GM21515 (cell line): Measurements from ENCODE around the gene KCNMB2.

Experiments used
- ATAC-seq: cut with Tn5 transposase; IDR thresholded peaks from one replicate; pipeline ENCODE4 v1.9.1; 2021; ENCODE audit not compliant: unreplicated experiment

The KCNMB2 gene

GRCh38 chr3:178567611-178568010, 31.4 kb downstream of the KCNMB2 start:
- no peak for ATAC-seq

GRCh38 chr3:178568155-178568731, 32.0 kb downstream of the KCNMB2 start:
- ATAC-seq: no peak

DNA sequence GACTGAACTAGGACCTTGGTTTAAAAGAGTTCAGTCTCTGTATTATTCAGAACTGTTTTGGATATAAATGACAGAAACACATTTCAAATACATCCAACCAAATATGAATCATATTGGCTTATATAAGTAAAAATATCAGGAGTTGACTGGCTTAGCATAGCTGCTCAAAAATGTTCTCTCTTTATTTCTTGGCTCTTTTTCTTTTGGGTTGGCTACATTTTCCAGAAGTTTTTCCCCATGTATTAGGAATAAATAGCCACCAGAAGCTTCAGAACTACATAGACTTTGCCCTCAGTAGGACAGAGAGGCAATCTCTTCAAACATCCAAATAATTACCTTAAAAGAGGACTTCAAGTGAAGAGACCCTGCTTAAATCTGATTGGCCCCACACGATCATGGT, 32.7 kb downstream of the KCNMB2 start:
- ATAC-seq: no peak

DNA sequence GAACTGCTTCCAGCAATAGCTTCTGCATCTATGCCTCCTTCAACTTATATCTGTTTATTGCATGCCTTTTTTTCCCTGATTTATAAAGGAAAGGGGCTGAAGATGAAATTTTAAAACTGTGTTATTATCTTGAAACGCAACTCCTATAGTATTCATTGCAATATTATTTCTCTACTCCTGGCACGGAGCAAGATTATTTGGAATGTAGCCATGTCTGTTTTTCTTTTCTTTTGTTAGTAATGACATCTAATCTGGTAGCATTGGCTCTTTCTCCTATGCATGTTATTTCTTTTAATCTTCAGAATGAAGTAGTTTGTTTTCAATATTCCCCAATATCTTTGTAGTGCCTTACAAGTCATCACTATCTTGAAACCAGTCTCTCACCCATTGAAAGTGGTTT, 33.6 kb downstream of the KCNMB2 start:
- no peak for ATAC-seq

DNA sequence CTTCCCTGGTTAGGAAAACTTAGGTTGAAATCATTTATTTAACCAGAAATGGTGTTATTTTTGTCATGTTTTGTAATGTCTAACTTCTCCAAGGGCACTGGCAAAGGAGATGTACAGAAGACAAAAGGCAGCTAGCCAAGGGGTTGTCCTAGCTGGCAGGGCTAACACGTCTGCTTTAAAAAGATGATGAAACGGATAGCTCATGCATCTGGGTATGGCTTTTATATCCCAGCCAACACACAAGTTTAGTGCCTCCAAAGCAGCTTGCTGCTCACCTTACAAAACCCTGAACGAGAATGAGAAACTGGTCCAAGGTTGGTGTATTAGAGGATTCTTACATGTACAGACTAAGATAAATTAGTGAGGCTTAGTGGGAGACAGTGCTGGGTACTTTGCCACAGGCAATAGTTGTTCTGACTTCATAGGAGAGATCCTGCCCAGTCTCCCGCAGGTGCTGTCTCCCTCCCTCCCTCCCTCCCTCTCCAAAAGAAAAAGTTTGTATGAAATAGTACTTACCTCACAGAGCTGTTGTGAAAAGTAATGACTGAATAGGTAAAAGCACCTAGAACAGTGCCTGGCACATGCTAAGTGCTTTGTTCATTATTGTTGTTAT, 47.8 kb downstream of the KCNMB2 start:
- ATAC-seq: no peak

GRCh38 chr3:178584722-178585380, 48.6 kb downstream of the KCNMB2 start:
- ATAC-seq: no peak

DNA sequence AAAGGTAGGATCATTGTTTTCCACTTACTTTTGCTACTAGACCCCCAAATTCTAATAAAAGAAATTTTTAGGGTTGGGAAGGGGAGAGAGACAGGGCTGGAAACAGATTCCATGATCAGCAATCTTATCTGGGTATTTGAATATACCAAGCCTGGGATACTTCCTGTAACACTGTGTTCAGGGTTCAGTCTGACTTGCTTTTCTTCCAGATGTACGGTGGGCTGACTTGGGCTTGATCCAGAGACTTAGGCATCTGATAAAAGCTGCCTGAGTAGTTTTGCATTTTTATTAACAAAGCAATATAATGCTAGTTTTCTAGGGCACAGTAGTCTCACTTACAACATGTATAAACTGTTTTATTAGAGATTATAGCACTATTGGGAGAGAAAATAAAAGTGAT, 49.2 kb downstream of the KCNMB2 start:
- ATAC-seq: no peak

GRCh38 chr3:178586076-178586475, 49.8 kb downstream of the KCNMB2 start:
- no peak for ATAC-seq

- no peak for ATAC-seq
Observed at GRCh38 chr3:178588628-178589027, 52.4 kb downstream of the KCNMB2 start.

- ATAC-seq: no peak
Observed at GRCh38 chr3:178593786-178594185, 57.5 kb downstream of the KCNMB2 start.

GRCh38 chr3:178597371-178597770, 61.1 kb downstream of the KCNMB2 start:
- ATAC-seq: no peak

DNA sequence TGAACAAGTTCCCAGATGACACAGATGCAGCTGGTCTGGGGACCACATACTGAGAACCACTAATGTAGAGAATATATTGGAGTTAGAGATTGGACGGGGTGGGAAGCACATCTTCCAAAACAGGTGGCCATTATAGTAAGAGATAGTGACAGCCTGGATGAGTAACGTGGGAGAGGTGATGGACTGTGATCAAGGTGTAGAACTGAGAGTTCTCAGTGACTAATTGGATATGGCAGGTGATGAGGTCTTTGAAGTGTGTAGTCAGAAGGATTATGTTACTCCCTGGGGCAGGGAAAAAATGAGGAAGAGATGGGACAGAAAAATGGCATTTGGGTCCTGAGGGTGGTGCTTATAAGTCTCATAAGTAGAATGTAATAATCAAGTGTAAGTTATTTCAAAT, 66.6 kb downstream of the KCNMB2 start:
- no peak for ATAC-seq

- no peak for ATAC-seq
Observed at GRCh38 chr3:178603735-178604134, 67.5 kb downstream of the KCNMB2 start.

- no peak for ATAC-seq
Observed at GRCh38 chr3:178618197-178618596, 82.0 kb downstream of the KCNMB2 start.

- no peak for ATAC-seq
Observed at GRCh38 chr3:178618896-178619295, 82.7 kb downstream of the KCNMB2 start.

- ATAC-seq: no peak
Observed at GRCh38 chr3:178623666-178624255, 87.5 kb downstream of the KCNMB2 start.

GRCh38 chr3:178624276-178624675, 88.0 kb downstream of the KCNMB2 start:
- ATAC-seq: no peak

DNA sequence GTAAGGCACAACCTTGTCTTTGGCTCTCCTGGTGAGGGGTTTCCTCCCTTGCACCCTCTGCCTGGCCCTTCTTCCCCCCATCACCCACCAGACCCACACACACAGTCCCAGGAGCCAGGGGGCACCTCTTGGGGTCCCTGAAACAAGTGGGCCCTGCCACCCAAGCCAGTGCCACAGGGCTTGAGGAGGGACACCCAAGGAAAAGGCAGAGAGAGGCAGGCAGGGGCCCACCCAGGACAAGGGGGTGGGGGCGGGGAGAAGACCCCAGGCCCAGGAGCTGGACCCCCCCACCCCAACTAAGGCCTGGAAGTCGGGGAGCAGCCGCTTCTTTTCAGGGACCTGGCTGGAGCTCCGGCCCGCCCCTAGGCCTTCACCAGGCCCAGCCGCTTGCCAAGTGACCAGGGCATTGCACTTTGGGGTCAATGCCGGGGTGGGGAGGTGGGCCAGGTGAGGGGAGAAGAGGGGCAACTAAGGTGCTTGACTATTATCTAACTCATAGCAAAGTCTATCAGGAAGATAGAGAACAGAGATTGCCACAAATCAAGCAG, 88.9 kb downstream of the KCNMB2 start:
- ATAC-seq: no peak

GRCh38 chr3:178628037-178628436, 91.8 kb downstream of the KCNMB2 start:
- ATAC-seq: no peak

GRCh38 chr3:178629430-178630178, 93.4 kb downstream of the KCNMB2 start:
- ATAC-seq: no peak

DNA sequence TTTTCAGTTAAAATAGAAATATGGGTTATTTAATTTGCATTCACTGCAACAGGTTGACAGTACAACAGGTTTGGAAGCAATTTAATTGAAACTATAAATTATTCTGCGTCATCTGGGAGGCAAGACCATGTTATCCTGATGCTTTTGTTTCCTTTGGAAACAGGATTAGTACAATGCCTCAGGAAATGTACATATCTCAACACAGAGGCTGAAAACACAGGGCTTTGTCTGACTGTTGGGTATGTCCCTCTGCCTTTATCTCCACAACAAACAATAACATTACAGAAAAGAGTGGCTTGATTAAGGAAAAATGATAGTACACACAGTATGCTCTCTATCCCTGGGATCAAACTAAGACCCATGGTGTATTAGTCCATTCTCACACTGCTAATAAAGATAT, 95.7 kb downstream of the KCNMB2 start:
- ATAC-seq: no peak
